GM21737 (cell line): ENCODE results near the gene TXNDC11.

Source experiments
- ATAC-seq: cut with Tn5 transposase; IDR thresholded peaks from one replicate; pipeline ENCODE4 v1.9.1; 2021; ENCODE audit warnings: mild to moderate bottlenecking, moderate library complexity; ENCODE audit not compliant: unreplicated experiment

Gene TXNDC11

DNA sequence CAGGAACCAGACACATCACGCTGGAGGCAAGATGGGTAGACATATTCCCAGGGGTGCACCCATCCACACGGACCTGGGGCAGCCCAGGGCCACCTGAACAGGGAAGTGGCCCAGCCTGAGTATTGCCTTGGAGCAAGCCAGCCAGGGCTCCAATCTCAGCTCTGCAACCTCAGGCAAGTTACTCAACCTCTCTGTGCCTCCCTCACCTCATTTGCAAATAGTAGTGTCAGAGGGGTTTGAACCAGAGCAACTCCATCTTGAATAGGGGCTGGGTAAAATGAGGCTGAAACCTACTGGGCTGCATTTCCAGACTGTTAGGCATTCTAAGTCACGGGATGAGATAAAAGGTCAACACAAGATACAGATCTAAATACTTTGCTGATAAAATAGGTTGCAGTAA is 109.5 kb downstream of the TXNDC11 start:
- no peak for ATAC-seq

- no peak for ATAC-seq
Observed at GRCh38 chr16:11632455-11632939, 110.2 kb downstream of the TXNDC11 start.

DNA sequence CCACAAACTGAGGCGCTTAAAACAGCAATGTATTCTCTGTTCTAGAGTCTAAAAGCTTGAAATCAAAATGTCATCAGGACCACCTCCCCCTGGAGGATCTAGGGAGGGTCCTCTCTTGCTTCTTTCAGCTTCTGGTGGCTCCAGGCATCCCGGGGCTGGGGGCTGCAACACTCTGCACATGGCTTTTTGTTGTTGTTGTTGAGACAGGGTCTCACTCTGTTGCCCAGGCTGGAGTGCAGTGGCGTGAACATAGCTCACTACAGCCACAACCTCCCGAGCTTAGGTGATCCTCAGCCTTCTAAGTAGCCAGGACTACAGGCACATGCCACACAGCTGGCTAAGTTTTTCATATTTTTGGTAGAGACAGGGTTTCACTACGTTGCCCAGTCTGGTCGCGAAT is 111.4 kb downstream of the TXNDC11 start:
- no peak for ATAC-seq

GRCh38 chr16:11630768-11631056 is 111.9 kb downstream of the TXNDC11 start:
- no peak for ATAC-seq

- no peak for ATAC-seq
Observed at GRCh38 chr16:11630046-11630767, 112.5 kb downstream of the TXNDC11 start.
